ENCODE measurements around the gene S100A7A. TPM values are rescaled to one million over a fixed set of nuclear protein-coding genes. Genes with fewer than 3 reads are reported as not detected.

The S100A7A gene
- total RNA-seq, 2 experiments from 2014 or later: not detected

GRCh38 chr1:153387001-153387400 lies 29.3 kb upstream of the S100A7A start:
- Mint-ChIP-seq H3K27ac (no peak overlapping the region), H3K36me3 (ENCODE audit: low read depth) (no peaks in the 10 kb centered on the region), H3K4me1 (no peaks in the 10 kb centered on the region), H3K4me3 (no peak overlapping the region), H3K27me3 (peaks cover 7% of the 10 kb centered on the region), H3K9me3 (ENCODE audit: low read depth) (no peaks in the 10 kb centered on the region)
- ChIA-PET CTCF (interaction anchor here (0.6 to 0.7 kb wide), 2 partner anchors 35 to 57 kb away, joined by 3 read pairs; no protein-coding TSS in a partner anchor), POLR2A (no interaction called here)
- ATAC-seq (no peak), DNase-seq (no peak)
- intact Hi-C loops (cut with DNase I, micrococcal nuclease): no loop called here

GRCh38 chr1:153387785-153388184 lies 28.5 kb upstream of the S100A7A start:
- intact Hi-C loops (cut with DNase I, micrococcal nuclease): no loop called here
- Mint-ChIP-seq H3K36me3 (ENCODE audit: low read depth) (no peaks in the 10 kb centered on the region), H3K4me3 (no peak overlapping the region), H3K27me3 (peaks cover 2% of the 10 kb centered on the region), H3K4me1 (no peaks in the 10 kb centered on the region), H3K9me3 (ENCODE audit: low read depth) (no peaks in the 10 kb centered on the region), H3K27ac (no peak overlapping the region)
- no peak for DNase-seq
- ATAC-seq: no peak
- POLR2A ChIA-PET: no interaction called here
- CTCF ChIA-PET: no interaction called here

- H3K27ac Mint-ChIP-seq: no peak overlapping the region
These were observed 26.9 kb upstream of the S100A7A start for GRCh38 chr1:153389401-153389800.

GRCh38 chr1:153389973-153390879 lies 26.1 kb upstream of the S100A7A start:
- H3K4me3 Mint-ChIP-seq: no peak overlapping the region
- no peaks in the 10 kb centered on the region for H3K9me3 Mint-ChIP-seq (ENCODE audit: low read depth)
- CTCF ChIA-PET: no interaction called here
- intact Hi-C loops (cut with DNase I, micrococcal nuclease): no loop called here
- H3K36me3 Mint-ChIP-seq (ENCODE audit: low read depth): no peaks in the 10 kb centered on the region
- no peak overlapping the region for H3K27ac Mint-ChIP-seq
- POLR2A ChIA-PET: no interaction called here
- peaks cover 10% of the 10 kb centered on the region for H3K27me3 Mint-ChIP-seq
- ATAC-seq (no peak), DNase-seq (no peak)
- no peaks in the 10 kb centered on the region for H3K4me1 Mint-ChIP-seq

More at GRCh38 chr1:153389401-153389800, 26.9 kb upstream of the S100A7A start:
- Mint-ChIP-seq H3K9me3 (ENCODE audit: low read depth) (no peaks in the 10 kb centered on the region), H3K27me3 (peaks cover 8% of the 10 kb centered on the region), H3K4me1 (no peaks in the 10 kb centered on the region), H3K4me3 (no peak overlapping the region), H3K36me3 (ENCODE audit: low read depth) (no peaks in the 10 kb centered on the region)
- no peak for ATAC-seq
- intact Hi-C loops (cut with DNase I, micrococcal nuclease): no loop called here
- CTCF ChIA-PET: no interaction called here
- DNase-seq: no peak
- POLR2A ChIA-PET: no interaction called here

GRCh38 chr1:153390938-153391710 lies 25.2 kb upstream of the S100A7A start, which contains the start of gene S100A8:
Gene S100A8 (minus strand): TSS chr1:153391073. CDS start chr1:153390535, 538 bp downstream.
- POLR2A ChIA-PET: no interaction called here
- CTCF ChIA-PET: interaction anchor here (0.6 kb wide), 1 partner anchor 103 kb away, joined by 3 read pairs; no protein-coding TSS in a partner anchor
- H3K27ac Mint-ChIP-seq: no peak within 1 kb of the TSS
- intact Hi-C loops (cut with DNase I, micrococcal nuclease): no loop called here
- ATAC-seq (no peak), DNase-seq (no peak)
- H3K27me3 Mint-ChIP-seq: peaks cover 10% of the 10 kb centered on the region
- H3K9me3 Mint-ChIP-seq (ENCODE audit: low read depth): no peaks in the 10 kb centered on the region
- H3K4me1 Mint-ChIP-seq: no peaks in the 10 kb centered on the region
- no peak within 1 kb of the TSS for H3K4me3 Mint-ChIP-seq
- no peaks in the 10 kb centered on the region for H3K36me3 Mint-ChIP-seq (ENCODE audit: low read depth)

GRCh38 chr1:153392258-153392657 lies 24.1 kb upstream of the S100A7A start:
- H3K4me1 Mint-ChIP-seq: no peaks in the 10 kb centered on the region
- DNase-seq: no peak
- H3K27ac Mint-ChIP-seq: no peak overlapping the region
- intact Hi-C loops (cut with DNase I, micrococcal nuclease): no loop called here
- H3K9me3 Mint-ChIP-seq (ENCODE audit: low read depth): no peaks in the 10 kb centered on the region
- CTCF ChIA-PET: interaction anchor here (1.4 kb wide), 2 partner anchors 10 to 102 kb away, joined by 3 to 4 read pairs; no protein-coding TSS in a partner anchor
- H3K36me3 Mint-ChIP-seq (ENCODE audit: low read depth): no peaks in the 10 kb centered on the region
- H3K4me3 Mint-ChIP-seq: no peak overlapping the region
- peaks cover 10% of the 10 kb centered on the region for H3K27me3 Mint-ChIP-seq
- POLR2A ChIA-PET: no interaction called here
- ATAC-seq: no peak

GRCh38 chr1:153392822-153393221 lies 23.5 kb upstream of the S100A7A start:
- DNase-seq: no peak
- POLR2A ChIA-PET: no interaction called here
- intact Hi-C loops (cut with DNase I, micrococcal nuclease): no loop called here
- H3K4me3 Mint-ChIP-seq: no peak overlapping the region
- H3K9me3 Mint-ChIP-seq (ENCODE audit: low read depth): no peaks in the 10 kb centered on the region
- peaks cover 10% of the 10 kb centered on the region for H3K27me3 Mint-ChIP-seq
- no peak for ATAC-seq
- H3K4me1 Mint-ChIP-seq: no peaks in the 10 kb centered on the region
- no peaks in the 10 kb centered on the region for H3K36me3 Mint-ChIP-seq (ENCODE audit: low read depth)
- no peak overlapping the region for H3K27ac Mint-ChIP-seq
- CTCF ChIA-PET: interaction anchor here (1.4 kb wide), 2 partner anchors 10 to 102 kb away, joined by 3 to 4 read pairs; no protein-coding TSS in a partner anchor

- CTCF ChIA-PET: no interaction called here
- no peaks in the 10 kb centered on the region for H3K9me3 Mint-ChIP-seq (ENCODE audit: low read depth)
- POLR2A ChIA-PET: no interaction called here
These were observed 22.4 kb upstream of the S100A7A start for GRCh38 chr1:153393926-153394325.

GRCh38 chr1:153394391-153394790 lies 21.9 kb upstream of the S100A7A start:
- DNase-seq: no peak
- CTCF ChIA-PET: interaction anchor here (0.6 to 2.4 kb wide), 2 partner anchors 88 to 100 kb away, joined by 3 to 9 read pairs; no protein-coding TSS in a partner anchor
- H3K4me1 Mint-ChIP-seq: no peaks in the 10 kb centered on the region
- H3K9me3 Mint-ChIP-seq (ENCODE audit: low read depth): no peaks in the 10 kb centered on the region
- no peak overlapping the region for H3K4me3 Mint-ChIP-seq
- peaks cover 11% of the 10 kb centered on the region for H3K27me3 Mint-ChIP-seq
- H3K27ac Mint-ChIP-seq: no peak overlapping the region
- POLR2A ChIA-PET: no interaction called here
- no peak for ATAC-seq
- H3K36me3 Mint-ChIP-seq (ENCODE audit: low read depth): no peaks in the 10 kb centered on the region
- intact Hi-C loops (cut with DNase I, micrococcal nuclease): no loop called here

More at GRCh38 chr1:153393926-153394325, 22.4 kb upstream of the S100A7A start:
- Mint-ChIP-seq H3K36me3 (ENCODE audit: low read depth) (no peaks in the 10 kb centered on the region), H3K27me3 (peaks cover 11% of the 10 kb centered on the region), H3K4me1 (no peaks in the 10 kb centered on the region), H3K4me3 (no peak overlapping the region), H3K27ac (no peak overlapping the region)
- intact Hi-C loops (cut with DNase I, micrococcal nuclease): no loop called here
- DNase-seq (no peak), ATAC-seq (no peak)

GRCh38 chr1:153395136-153395685 lies 21.1 kb upstream of the S100A7A start:
- Mint-ChIP-seq H3K9me3 (ENCODE audit: low read depth) (no peaks in the 10 kb centered on the region), H3K27ac (no peak overlapping the region), H3K27me3 (peaks cover 10% of the 10 kb centered on the region), H3K4me1 (no peaks in the 10 kb centered on the region), H3K4me3 (no peak overlapping the region), H3K36me3 (ENCODE audit: low read depth) (no peaks in the 10 kb centered on the region)
- intact Hi-C loops (cut with DNase I, micrococcal nuclease): no loop called here
- POLR2A ChIA-PET: no interaction called here
- CTCF ChIA-PET: interaction anchor here (2.4 kb wide), 1 partner anchor 100 kb away, joined by 9 read pairs; no protein-coding TSS in a partner anchor
- ATAC-seq (no peak), DNase-seq (no peak)

GRCh38 chr1:153395776-153396175 lies 20.5 kb upstream of the S100A7A start:
- Mint-ChIP-seq H3K4me1 (no peaks in the 10 kb centered on the region), H3K9me3 (ENCODE audit: low read depth) (no peaks in the 10 kb centered on the region), H3K36me3 (ENCODE audit: low read depth) (no peaks in the 10 kb centered on the region), H3K27ac (no peak overlapping the region), H3K4me3 (no peak overlapping the region), H3K27me3 (peaks cover 10% of the 10 kb centered on the region)
- no peak for DNase-seq
- POLR2A ChIA-PET: no interaction called here
- intact Hi-C loops (cut with DNase I, micrococcal nuclease): no loop called here
- CTCF ChIA-PET: interaction anchor here (2.4 kb wide), 1 partner anchor 99 kb away, joined by 9 read pairs; no protein-coding TSS in a partner anchor
- no peak for ATAC-seq

Data from activated CD4-positive, alpha-beta T cell treated with anti-CD3 and anti-CD28 coated beads for 36 hours (primary cell).